NCI-H2171 treated with DMSO at 0.1 percent for 48 hours (cell line): ENCODE measurements around the gene KIF13A.

Source experiments
- DNase-seq: peaks from one replicate; lab custom pipeline; 2025; lab: John Stamatoyannopoulos, UW

KIF13A gene

GRCh38 chr6:17724341-17724740 is 263.1 kb downstream of the KIF13A start:
- no peak for DNase-seq

GRCh38 chr6:17721671-17722070 is 265.8 kb downstream of the KIF13A start:
- peak; percentile 83 for DNase-seq

GRCh38 chr6:17719323-17720041 is 268.0 kb downstream of the KIF13A start:
- DNase-seq, result peak; percentile 85

- DNase-seq, result no peak
These were observed 271.2 kb downstream of the KIF13A start for GRCh38 chr6:17716221-17716620.

GRCh38 chr6:17714879-17715851 is 272.3 kb downstream of the KIF13A start:
- DNase-seq, result no peak

- DNase-seq, result no peak
These were observed 273.3 kb downstream of the KIF13A start for GRCh38 chr6:17714177-17714576.

GRCh38 chr6:17712576-17712975 is 274.9 kb downstream of the KIF13A start:
- no peak for DNase-seq

GRCh38 chr6:17710331-17710730 is 277.1 kb downstream of the KIF13A start:
- DNase-seq, result no peak

- no peak for DNase-seq
These were observed 278.0 kb downstream of the KIF13A start for GRCh38 chr6:17709476-17709875.
